WI38 (cell line): ENCODE data around the gene ZNF438.
"Not testable (repeated sequence)": the region's sequence is repeated elsewhere in the genome, so short reads cannot be mapped to it uniquely, and the experiment has no call there.

Experiments
- H3K4me3 ChIP-seq: 2 replicates; pipeline ENCODE4 v1.5.1; 2011; ENCODE audit warnings: low read depth, mild to moderate bottlenecking, control low read depth, low read length
- CTCF ChIP-seq: IDR thresholded peaks from 2 replicates; pipeline ENCODE4 v1.5.1; 2012; ENCODE audit warnings: low read depth, mild to moderate bottlenecking, control low read depth, low read length

ZNF438 gene

GRCh38 chr10:31063841-31064240 is 32.2 kb upstream of the ZNF438 start:
- H3K4me3 ChIP-seq, result no peak overlapping the region
- TF ChIP-seq CTCF, result no peak

- TF ChIP-seq CTCF, result no peak
- no peak overlapping the region for H3K4me3 ChIP-seq
These were observed 31.2 kb upstream of the ZNF438 start for GRCh38 chr10:31062856-31063255.

GRCh38 chr10:31061941-31062340 is 30.3 kb upstream of the ZNF438 start:
- TF ChIP-seq CTCF, result no peak

DNA sequence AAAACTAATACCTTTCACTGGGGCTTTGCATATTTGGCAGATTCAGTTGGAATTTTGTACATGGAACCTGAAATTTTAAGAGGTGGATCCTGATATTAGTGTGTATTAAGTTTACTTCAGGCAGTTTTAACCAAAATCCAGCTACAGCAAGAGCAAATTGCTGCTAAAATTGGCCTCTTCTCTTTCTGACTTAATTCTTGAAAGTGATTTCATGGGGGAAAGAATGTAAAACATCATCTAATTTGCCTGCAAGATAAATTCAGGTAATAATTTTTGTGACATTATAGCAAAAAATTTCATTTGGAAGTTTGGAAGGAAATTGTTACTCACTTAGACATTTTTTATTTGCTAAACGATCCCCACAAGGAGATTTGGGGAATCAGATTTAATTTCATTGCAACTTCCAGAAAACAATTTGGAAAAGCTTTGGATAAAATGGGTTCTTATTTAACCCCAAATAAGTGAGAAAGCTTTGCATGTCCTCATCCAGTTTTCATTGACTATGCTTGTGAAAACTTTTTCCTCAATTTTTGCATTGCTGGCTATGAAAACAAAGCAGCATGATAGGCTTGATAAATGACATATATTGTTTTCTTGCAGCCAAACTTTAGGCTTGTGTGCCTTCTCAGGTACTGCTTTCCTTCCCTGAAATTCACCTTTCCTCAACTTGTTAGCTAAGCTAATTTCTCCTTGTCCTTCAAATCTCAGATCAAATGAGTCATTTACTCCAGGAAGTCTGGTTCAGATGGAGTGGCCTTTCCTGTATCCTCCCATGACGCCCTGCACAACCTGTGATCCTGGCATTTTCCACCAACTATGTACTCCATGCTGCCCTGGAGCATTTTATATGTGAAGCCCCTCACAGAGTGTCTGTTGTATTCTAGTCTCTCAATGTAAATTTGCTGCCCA is 27.4 kb upstream of the ZNF438 start:
- H3K4me3 ChIP-seq, result no peak overlapping the region
- no peak for TF ChIP-seq CTCF

More at GRCh38 chr10:31061941-31062340, 30.3 kb upstream of the ZNF438 start:
- no peak overlapping the region for H3K4me3 ChIP-seq

DNA sequence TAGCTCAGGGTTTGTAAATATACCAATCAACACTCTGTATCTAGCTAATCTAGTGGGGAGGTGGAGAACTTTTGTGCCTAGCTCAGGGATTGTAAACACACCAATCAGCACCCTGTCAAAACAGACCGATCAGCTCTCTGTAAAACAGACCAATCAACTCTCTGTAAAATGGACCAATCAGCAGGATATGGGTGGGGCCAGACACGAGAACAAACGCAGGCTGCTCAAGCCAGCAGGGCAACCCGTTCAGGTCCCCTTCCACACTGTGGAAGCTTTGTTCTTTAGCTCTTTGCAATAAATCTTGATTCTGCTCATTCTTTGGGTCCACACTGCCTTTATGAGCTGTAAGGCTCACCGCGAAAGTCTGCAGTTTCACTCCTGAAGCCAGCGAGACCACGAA is 25.0 kb upstream of the ZNF438 start:
- H3K4me3 ChIP-seq, result not testable (repeated sequence)

GRCh38 chr10:31055573-31056251 is 24.0 kb upstream of the ZNF438 start:
- TF ChIP-seq CTCF, result no peak
- H3K4me3 ChIP-seq, result no peak overlapping the region

- TF ChIP-seq CTCF, result no peak
- H3K4me3 ChIP-seq, result no peak overlapping the region
These were observed 20.0 kb upstream of the ZNF438 start for GRCh38 chr10:31051703-31052102.
